ENCODE results near the gene EPHA6. TPM values are rescaled to one million over a fixed set of nuclear protein-coding genes. Genes with fewer than 3 reads are reported as not detected.

The EPHA6 gene
- total and polyA plus RNA-seq, 2 donors (not counting 1 experiment from before 2014, with no cell fraction given), result not detected

GRCh38 chr3:97125902-97126499, 311.6 kb downstream of the EPHA6 start:
- TF ChIP-seq, protein P1, sequence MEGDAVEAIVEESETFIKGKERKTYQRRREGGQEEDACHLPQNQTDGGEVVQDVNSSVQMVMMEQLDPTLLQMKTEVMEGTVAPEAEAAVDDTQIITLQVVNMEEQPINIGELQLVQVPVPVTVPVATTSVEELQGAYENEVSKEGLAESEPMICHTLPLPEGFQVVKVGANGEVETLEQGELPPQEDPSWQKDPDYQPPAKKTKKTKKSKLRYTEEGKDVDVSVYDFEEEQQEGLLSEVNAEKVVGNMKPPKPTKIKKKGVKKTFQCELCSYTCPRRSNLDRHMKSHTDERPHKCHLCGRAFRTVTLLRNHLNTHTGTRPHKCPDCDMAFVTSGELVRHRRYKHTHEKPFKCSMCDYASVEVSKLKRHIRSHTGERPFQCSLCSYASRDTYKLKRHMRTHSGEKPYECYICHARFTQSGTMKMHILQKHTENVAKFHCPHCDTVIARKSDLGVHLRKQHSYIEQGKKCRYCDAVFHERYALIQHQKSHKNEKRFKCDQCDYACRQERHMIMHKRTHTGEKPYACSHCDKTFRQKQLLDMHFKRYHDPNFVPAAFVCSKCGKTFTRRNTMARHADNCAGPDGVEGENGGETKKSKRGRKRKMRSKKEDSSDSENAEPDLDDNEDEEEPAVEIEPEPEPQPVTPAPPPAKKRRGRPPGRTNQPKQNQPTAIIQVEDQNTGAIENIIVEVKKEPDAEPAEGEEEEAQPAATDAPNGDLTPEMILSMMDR (IDR thresholded peaks at IDR 0.05), result no peak
- TF ChIP-seq EZH2 (IDR thresholded peaks at IDR 0.05; ENCODE audit: borderline replicate concordance, insufficient read depth, low read depth, low read length, poor library complexity, severe bottlenecking), result no peak
- H3K9ac ChIP-seq (ENCODE audit: low read length), result no peak overlapping the region
- no peak overlapping the region for H3K4me2 ChIP-seq (replicated peaks; ENCODE audit: low read depth, low read length, poor library complexity, severe bottlenecking)
- H2AFZ ChIP-seq (ENCODE audit: insufficient read depth, low read depth, low read length, poor library complexity, severe bottlenecking), result no peak overlapping the region
- H3K36me3 ChIP-seq (replicated peaks in 1 of 2; ENCODE audit: control extremely low read depth in 1 of 2, control insufficient read depth in 1 of 2, extremely low read depth in 1 of 2, insufficient read depth in 2 of 2, low read length in 1 of 2), result no peaks in the 10 kb centered on the region
- no peaks in the 10 kb centered on the region for H3K27me3 ChIP-seq (replicated peaks in 1 of 4; ENCODE audit: control extremely low read depth in 1 of 4, control insufficient read depth in 3 of 4, insufficient read depth in 4 of 4, low read length in 3 of 4)
- WGBS (ENCODE audit: insufficient coverage), result 85% methylated on average over 2 of the region's 4 CpGs
- no peak for ATAC-seq (ENCODE audit: low read depth)
- no peak overlapping the region for H3K27ac ChIP-seq (ENCODE audit: low read length in 2 of 2)
- CTCF ChIA-PET, result no interaction called here
- no peaks in the 10 kb centered on the region for H3K79me2 ChIP-seq (ENCODE audit: control insufficient read depth, insufficient read depth, low read length)
- no peak overlapping the region for H3K4me3 ChIP-seq (ENCODE audit: control extremely low read depth in 1 of 5, extremely low read depth in 1 of 5, insufficient read depth in 1 of 5, low read depth in 2 of 5, low read length in 4 of 5)
- POLR2A ChIA-PET, result no interaction called here
- no peaks in the 10 kb centered on the region for H3K4me1 Mint-ChIP-seq
- no peak overlapping the region for H3K4me3 Mint-ChIP-seq
- no peak for DNase-seq
- no peaks in the 10 kb centered on the region for H3K9me3 ChIP-seq (ENCODE audit: control extremely low read depth in 1 of 3, control insufficient read depth in 2 of 3, insufficient read depth in 1 of 3, low read length in 2 of 3)
- intact Hi-C loops (cut with micrococcal nuclease), result no loop called here
- H4K20me1 ChIP-seq (ENCODE audit: control insufficient read depth, insufficient read depth, low read length, poor library complexity, severe bottlenecking), result no peaks in the 10 kb centered on the region
- H3K9me3 Mint-ChIP-seq (ENCODE audit: insufficient read depth), result no peaks in the 10 kb centered on the region
- H3K27me3 Mint-ChIP-seq, result no peaks in the 10 kb centered on the region
- H3K27ac Mint-ChIP-seq, result no peak overlapping the region
- H3K4me1 ChIP-seq (ENCODE audit: control insufficient read depth in 2 of 2, insufficient read depth in 2 of 2, low read length in 2 of 2), result no peaks in the 10 kb centered on the region

- ChIA-PET POLR2A (no interaction called here), CTCF (no interaction called here)
- no peak for DNase-seq
- Mint-ChIP-seq H3K27ac (no peak overlapping the region), H3K27me3 (no peaks in the 10 kb centered on the region), H3K9me3 (ENCODE audit: insufficient read depth) (no peaks in the 10 kb centered on the region), H3K4me1 (no peaks in the 10 kb centered on the region), H3K4me3 (no peak overlapping the region)
- intact Hi-C loops (cut with micrococcal nuclease), result no loop called here
- H3K79me2 ChIP-seq (ENCODE audit: control insufficient read depth, insufficient read depth, low read length), result no peaks in the 10 kb centered on the region
- no peaks in the 10 kb centered on the region for H4K20me1 ChIP-seq (ENCODE audit: control insufficient read depth, insufficient read depth, low read length, poor library complexity, severe bottlenecking)
- no CpG with 5 or more reads among the region's 1 CpG for WGBS (ENCODE audit: insufficient coverage)
- H3K4me1 ChIP-seq (ENCODE audit: control insufficient read depth in 2 of 2, insufficient read depth in 2 of 2, low read length in 2 of 2), result no peaks in the 10 kb centered on the region
- no peak overlapping the region for H2AFZ ChIP-seq (ENCODE audit: insufficient read depth, low read depth, low read length, poor library complexity, severe bottlenecking)
- no peak overlapping the region for H3K4me2 ChIP-seq (replicated peaks; ENCODE audit: low read depth, low read length, poor library complexity, severe bottlenecking)
- no peaks in the 10 kb centered on the region for H3K27me3 ChIP-seq (replicated peaks in 1 of 4; ENCODE audit: control extremely low read depth in 1 of 4, control insufficient read depth in 3 of 4, insufficient read depth in 4 of 4, low read length in 3 of 4)
- no peak for TF ChIP-seq EZH2 (IDR thresholded peaks at IDR 0.05; ENCODE audit: borderline replicate concordance, insufficient read depth, low read depth, low read length, poor library complexity, severe bottlenecking)
- TF ChIP-seq, protein P1 (IDR thresholded peaks at IDR 0.05), result no peak
- H3K27ac ChIP-seq (ENCODE audit: low read length in 2 of 2), result no peak overlapping the region
- no peak overlapping the region for H3K4me3 ChIP-seq (ENCODE audit: control extremely low read depth in 1 of 5, extremely low read depth in 1 of 5, insufficient read depth in 1 of 5, low read depth in 2 of 5, low read length in 4 of 5)
- no peak overlapping the region for H3K9ac ChIP-seq (ENCODE audit: low read length)
- H3K9me3 ChIP-seq (ENCODE audit: control extremely low read depth in 1 of 3, control insufficient read depth in 2 of 3, insufficient read depth in 1 of 3, low read length in 2 of 3), result no peaks in the 10 kb centered on the region
- ATAC-seq (ENCODE audit: low read depth), result no peak
- H3K36me3 ChIP-seq (replicated peaks in 1 of 2; ENCODE audit: control extremely low read depth in 1 of 2, control insufficient read depth in 1 of 2, extremely low read depth in 1 of 2, insufficient read depth in 2 of 2, low read length in 1 of 2), result no peaks in the 10 kb centered on the region
Observed at GRCh38 chr3:97131476-97131875, 317.1 kb downstream of the EPHA6 start.

Measured in B cell (primary cell).